IMR-90 (cell line): Measurements from ENCODE around the gene AKR1C2. TPM values are rescaled to one million over a fixed set of nuclear protein-coding genes. Genes with fewer than 3 reads are reported as not detected.

ENCODE experiments used
- ATAC-seq: fragments of 200-7000 bp; cut with Tn5 transposase; 2 replicates; pipeline ENCODE4 v1.9.1; 2020; ENCODE audit warnings: low read depth, mild to moderate bottlenecking, moderate library complexity
- BruUV-seq: library from RNA; stranded (reverse); fragments of 400-500 nt; replicated peaks from 2 replicates; lab custom pipeline; 2021; lab: Mats Ljungman, UMichigan
- CTCF ChIA-PET: fragments of 300-600 bp; formaldehyde crosslinking; extraction: SDS; loops from one replicate; lab custom pipeline; 2021; ENCODE audit warnings: antibody characterized with exemption; lab: Yijun Ruan, JAX
- POLR2A ChIA-PET: fragments of 300-600 bp; sonication (Branson Sonifier 250); formaldehyde crosslinking; loops from one replicate; lab custom pipeline; 2022; ENCODE audit warnings: antibody characterized with exemption; ENCODE audit not compliant: unreplicated experiment; lab: Charles Lee
- DNase-seq: peaks from one replicate; pipeline ENCODE4 v3.0.0; 2013
- H2AFZ ChIP-seq: replicated peaks from 2 replicates; pipeline ENCODE3; 2013; ENCODE audit warnings: low read length, mild to moderate bottlenecking; ENCODE audit not compliant: poor library complexity
- H2AK5ac ChIP-seq: 2 replicates; pipeline ENCODE4 v1.6.1; 2013; ENCODE audit warnings: low read depth, low read length, inconsistent platforms
- H2AK9ac ChIP-seq: replicated peaks from 2 replicates; pipeline ENCODE3; 2013; ENCODE audit warnings: mild to moderate bottlenecking, low read depth, low read length, moderate library complexity; ENCODE audit not compliant: poor library complexity
- H2BK120ac ChIP-seq: 2 replicates; pipeline ENCODE4 v1.6.1; 2013; ENCODE audit warnings: low read depth, low read length, inconsistent platforms
- H2BK15ac ChIP-seq: 3 replicates; pipeline ENCODE4 v1.6.1; 2013; ENCODE audit warnings: low read depth, low read length, inconsistent platforms
- H2BK20ac ChIP-seq: 2 replicates; pipeline ENCODE4 v1.6.1; 2013; ENCODE audit warnings: low read depth, mild to moderate bottlenecking, inconsistent platforms, low read length, moderate library complexity
- H2BK5ac ChIP-seq: 2 replicates; pipeline ENCODE4 v1.6.1; 2013; ENCODE audit warnings: mild to moderate bottlenecking, low read depth, low read length, inconsistent platforms; ENCODE audit not compliant: poor library complexity, severe bottlenecking
- H3K14ac ChIP-seq: replicated peaks from 2 replicates; pipeline ENCODE4 v1.6.1; 2013; ENCODE audit warnings: low read depth, low read length, inconsistent platforms
- H3K18ac ChIP-seq: 2 replicates; pipeline ENCODE4 v1.6.1; 2013; ENCODE audit warnings: low read depth, low read length, control low read depth
- H3K23ac ChIP-seq: 2 replicates; pipeline ENCODE4 v1.6.1; 2013; ENCODE audit warnings: low read depth, low read length, inconsistent platforms
- H3K27ac ChIP-seq: 2 replicates; pipeline ENCODE4 v1.5.1; 2013; ENCODE audit warnings: mild to moderate bottlenecking, control low read depth, low read length; ENCODE audit not compliant: insufficient read depth
- H3K27me3 ChIP-seq: 2 replicates; pipeline ENCODE4 v1.6.1; 2013; ENCODE audit warnings: low read length; ENCODE audit not compliant: control insufficient read depth, insufficient read depth
- H3K36me3 ChIP-seq: 2 replicates; pipeline ENCODE4 v1.6.1; 2013; ENCODE audit warnings: low read length, mixed read lengths; ENCODE audit not compliant: control insufficient read depth, insufficient read depth
- H3K4ac ChIP-seq: 2 replicates; pipeline ENCODE4 v1.6.1; 2013; ENCODE audit warnings: low read depth, low read length, inconsistent platforms
- H3K4me1 ChIP-seq: 2 replicates; pipeline ENCODE4 v1.6.1; 2013; ENCODE audit warnings: low read length, mixed read lengths; ENCODE audit not compliant: control insufficient read depth, insufficient read depth
- H3K4me2 ChIP-seq: 2 replicates; pipeline ENCODE4 v1.6.1; 2013; ENCODE audit warnings: low read depth, mild to moderate bottlenecking, control low read depth, low read length, moderate library complexity
- H3K4me3 ChIP-seq: 2 replicates; pipeline ENCODE4 v1.5.1; 2013; ENCODE audit warnings: low read depth, mild to moderate bottlenecking, control low read depth, low read length, moderate library complexity; ENCODE audit not compliant: insufficient read depth
- H3K56ac ChIP-seq: 2 replicates; pipeline ENCODE4 v1.6.1; 2013; ENCODE audit warnings: low read length, inconsistent platforms; ENCODE audit not compliant: insufficient read depth; ENCODE audit errors: extremely low read depth
- H3K79me1 ChIP-seq, 2 experiments: 2 replicates each; pipeline ENCODE4 v1.6.1; 2013; ENCODE audit warnings: low read length in 2 of 2, inconsistent platforms in 1 of 2, low read depth in 1 of 2
- H3K9ac ChIP-seq: 2 replicates; pipeline ENCODE4 v1.6.1; 2013; ENCODE audit warnings: low read depth, low read length, control low read depth
- H3K9me1 ChIP-seq: 2 replicates; pipeline ENCODE4 v1.6.1; 2013; ENCODE audit warnings: low read length, inconsistent platforms; ENCODE audit not compliant: insufficient read depth
- H3K9me3 ChIP-seq: 2 replicates; pipeline ENCODE4 v1.6.1; 2013; ENCODE audit warnings: low read length; ENCODE audit not compliant: control insufficient read depth, insufficient read depth
- H4K20me1 ChIP-seq: 2 replicates; pipeline ENCODE4 v1.6.1; 2013; ENCODE audit warnings: low read length, inconsistent platforms; ENCODE audit not compliant: insufficient read depth
- H4K5ac ChIP-seq: 2 replicates; pipeline ENCODE4 v1.6.1; 2013; ENCODE audit warnings: mild to moderate bottlenecking, low read depth, low read length, control low read depth
- H4K8ac ChIP-seq, 2 experiments: 2 replicates each; pipeline ENCODE4 v1.6.1; 2013; ENCODE audit warnings: low read depth in 2 of 2, low read length in 2 of 2, control low read depth in 1 of 2, inconsistent platforms in 1 of 2
- H4K91ac ChIP-seq: 2 replicates; pipeline ENCODE4 v1.6.1; 2013; ENCODE audit warnings: low read depth, low read length, inconsistent platforms; ENCODE audit not compliant: insufficient read depth
- BHLHE40 ChIP-seq: fragments of 150-350 bp; IDR thresholded peaks from 2 replicates; pipeline ENCODE4 v1.6.1; 2016; ENCODE audit warnings: mild to moderate bottlenecking, low read depth, low read length
- CEBPB ChIP-seq: IDR thresholded peaks from 2 replicates; pipeline ENCODE4 v1.6.1; 2012; ENCODE audit warnings: low read depth, low read length, improper control_type of control experiment
- CHD1 ChIP-seq: IDR thresholded peaks from 2 replicates; pipeline ENCODE4 v1.6.1; 2012; ENCODE audit warnings: low read depth, low read length, improper control_type of control experiment
- FOS ChIP-seq: fragments of 150-350 bp; IDR thresholded peaks from 2 replicates; pipeline ENCODE4 v1.6.1; 2016; ENCODE audit warnings: low read depth, low read length
- MAFK ChIP-seq: IDR thresholded peaks from 2 replicates; pipeline ENCODE4 v1.6.1; 2012; ENCODE audit warnings: low read depth, low read length, improper control_type of control experiment
- MAZ ChIP-seq: IDR thresholded peaks from 2 replicates; pipeline ENCODE4 v1.6.1; 2012; ENCODE audit warnings: low read depth, mild to moderate bottlenecking, low read length, improper control_type of control experiment, moderate library complexity, borderline replicate concordance
- MXI1 ChIP-seq: IDR thresholded peaks from 2 replicates; pipeline ENCODE4 v1.6.1; 2012; ENCODE audit warnings: low read depth, mild to moderate bottlenecking, low read length, moderate library complexity, borderline replicate concordance
- NFE2L2 ChIP-seq: fragments of 150-350 bp; IDR thresholded peaks from 2 replicates; pipeline ENCODE4 v1.6.1; 2016; ENCODE audit warnings: low read depth, mild to moderate bottlenecking, low read length
- POLR2A ChIP-seq: IDR thresholded peaks from 2 replicates; pipeline ENCODE4 v1.6.1; 2012; ENCODE audit warnings: mild to moderate bottlenecking, low read depth, low read length
- RAD21 ChIP-seq: IDR thresholded peaks from 2 replicates; pipeline ENCODE4 v1.6.1; 2012; ENCODE audit warnings: low read length, improper control_type of control experiment
- RCOR1 ChIP-seq: IDR thresholded peaks from 2 replicates; pipeline ENCODE4 v1.6.1; 2012; ENCODE audit warnings: mild to moderate bottlenecking, low read length, improper control_type of control experiment; ENCODE audit not compliant: insufficient replicate concordance
- RFX5 ChIP-seq: IDR thresholded peaks from 2 replicates; pipeline ENCODE4 v1.8.0; 2012; ENCODE audit warnings: low read depth, mild to moderate bottlenecking, low read length, moderate library complexity
- SMC3 ChIP-seq: fragments of 150-350 bp; IDR thresholded peaks from 2 replicates; pipeline ENCODE4 v1.6.1; 2016; ENCODE audit warnings: low read depth, mild to moderate bottlenecking, antibody characterized with exemption, low read length, moderate library complexity
- WGBS, 2 experiments: methylation state at CpG; one replicate each; pipeline versions ENCODE4 v1.1.5 to v1.1.7; 2013; ENCODE audit warnings: missing lambda C conversion rate in 2 of 2; ENCODE audit not compliant: insufficient read length in 1 of 2; ENCODE audit errors: extremely low coverage in 2 of 2; 5-methylcytosine and 5-hydroxymethylcytosine counted together
- dilution Hi-C: fragments of 300-500 bp; cut with HindIII; formaldehyde crosslinking; loops from one replicate; pipeline ENCODE4 v1.14.3; 2018; ENCODE audit warnings: low sequenced_read_pairs; ENCODE audit not compliant: unreplicated experiment
- in situ Hi-C: fragments of 300-500 bp; cut with MboI; formaldehyde crosslinking; loops from 3 replicates; pipeline ENCODE4 v1.14.3; 2019; ENCODE audit warnings: low sequenced_read_pairs, inconsistent platforms, mixed read lengths
- intact Hi-C: fragments of 100-400 bp; cut with micrococcal nuclease; formaldehyde crosslinking; loops from 2 replicates; pipeline ENCODE4 v1.10.0; 2022
- polyA plus RNA-seq, 3 experiments: library from polyadenylated mRNA; depleted of rRNA; stranded (reverse); fragments of >200 nt; gene quantifications; 2 replicates each; pipeline ENCODE4 v1.2.3, GENCODE V29; 2012; ENCODE audit warnings: low replicate concordance in 1 of 3
- total RNA-seq: library from RNA; depleted of rRNA; stranded (reverse); fragments of >200 nt; gene quantifications from 2 replicates; pipeline ENCODE4 v1.2.3, GENCODE V29; 2012
- TF ChIP-seq, protein P1 (sequence below): conservative IDR thresholded peaks from 2 replicates; pipeline ENCODE4 v1.5.1; 2012; ENCODE audit warnings: mild to moderate bottlenecking, low read depth, low read length, improper control_type of control experiment
- TF ChIP-seq, protein P2 (sequence below): fragments of 150-350 bp; IDR thresholded peaks from 2 replicates; pipeline ENCODE4 v1.6.1; 2016; ENCODE audit warnings: low read depth, mild to moderate bottlenecking, low read length, moderate library complexity, borderline replicate concordance
- TF ChIP-seq, protein P3 (sequence below): fragments of 150-350 bp; IDR thresholded peaks from 2 replicates; pipeline ENCODE4 v1.6.1; 2017; ENCODE audit warnings: mild to moderate bottlenecking, antibody characterized with exemption, low read length, low read depth

AKR1C2 gene
- total and polyA plus RNA-seq, 2 of the 4 experiments (the other 2 are of a cell fraction): 0.36 to 1.0 TPM

DNA sequence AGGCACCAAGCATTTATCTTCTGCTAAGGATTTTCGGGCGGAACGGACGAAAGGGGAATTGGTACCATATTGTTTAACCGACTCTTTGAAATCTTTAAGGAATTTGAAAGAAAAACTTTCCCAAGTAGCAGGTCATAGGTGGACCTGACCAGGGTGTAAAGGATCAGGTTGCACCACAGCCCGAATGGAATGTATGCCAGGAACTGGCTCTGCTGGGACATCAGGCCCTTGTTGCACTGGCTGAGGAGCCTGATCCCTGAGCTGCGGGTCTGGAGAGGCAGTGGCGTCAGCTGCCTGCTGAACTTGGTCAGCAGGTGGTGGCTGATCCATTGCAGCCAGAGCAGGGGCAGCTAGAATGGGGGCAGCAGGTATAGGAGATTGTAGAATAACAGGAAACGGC is 41.4 kb upstream of the AKR1C2 start:
- Histone ChIP-seq H2AFZ (no peak overlapping the region), H2BK120ac (no peak overlapping the region), H3K18ac (no peak overlapping the region), H2BK5ac (no peak overlapping the region), H3K79me1 (no peaks in the 10 kb centered on the region), H3K9ac (no peak overlapping the region), H4K20me1 (no peaks in the 10 kb centered on the region), H3K36me3 (no peaks in the 10 kb centered on the region), H3K4me3 (no peak overlapping the region), H3K9me3 (no peaks in the 10 kb centered on the region), H4K91ac (no peak overlapping the region), H3K23ac (no peak overlapping the region), H3K27me3 (no peaks in the 10 kb centered on the region), H2AK9ac (no peak overlapping the region), H3K4ac (no peak overlapping the region), H4K5ac (no peak overlapping the region), H2AK5ac (no peak overlapping the region), H3K4me1 (no peaks in the 10 kb centered on the region), H3K56ac (no peak overlapping the region), H4K8ac (no peak overlapping the region), H3K14ac (no peak overlapping the region), H2BK15ac (no peak overlapping the region), H3K9me1 (no peaks in the 10 kb centered on the region), H3K4me2 (no peak overlapping the region), H3K27ac (no peak overlapping the region), H2BK20ac (no peak overlapping the region)
- TF ChIP-seq CEBPB (no peak), MAZ (no peak), RFX5 (no peak), POLR2A (no peak), MAFK (no peak), SMC3 (no peak), BHLHE40 (no peak), MXI1 (no peak), NFE2L2 (no peak), RCOR1 (no peak), RAD21 (no peak), CHD1 (no peak), FOS (no peak)
- TF ChIP-seq, protein P1, sequence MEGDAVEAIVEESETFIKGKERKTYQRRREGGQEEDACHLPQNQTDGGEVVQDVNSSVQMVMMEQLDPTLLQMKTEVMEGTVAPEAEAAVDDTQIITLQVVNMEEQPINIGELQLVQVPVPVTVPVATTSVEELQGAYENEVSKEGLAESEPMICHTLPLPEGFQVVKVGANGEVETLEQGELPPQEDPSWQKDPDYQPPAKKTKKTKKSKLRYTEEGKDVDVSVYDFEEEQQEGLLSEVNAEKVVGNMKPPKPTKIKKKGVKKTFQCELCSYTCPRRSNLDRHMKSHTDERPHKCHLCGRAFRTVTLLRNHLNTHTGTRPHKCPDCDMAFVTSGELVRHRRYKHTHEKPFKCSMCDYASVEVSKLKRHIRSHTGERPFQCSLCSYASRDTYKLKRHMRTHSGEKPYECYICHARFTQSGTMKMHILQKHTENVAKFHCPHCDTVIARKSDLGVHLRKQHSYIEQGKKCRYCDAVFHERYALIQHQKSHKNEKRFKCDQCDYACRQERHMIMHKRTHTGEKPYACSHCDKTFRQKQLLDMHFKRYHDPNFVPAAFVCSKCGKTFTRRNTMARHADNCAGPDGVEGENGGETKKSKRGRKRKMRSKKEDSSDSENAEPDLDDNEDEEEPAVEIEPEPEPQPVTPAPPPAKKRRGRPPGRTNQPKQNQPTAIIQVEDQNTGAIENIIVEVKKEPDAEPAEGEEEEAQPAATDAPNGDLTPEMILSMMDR: no peak
- TF ChIP-seq, protein P2, sequence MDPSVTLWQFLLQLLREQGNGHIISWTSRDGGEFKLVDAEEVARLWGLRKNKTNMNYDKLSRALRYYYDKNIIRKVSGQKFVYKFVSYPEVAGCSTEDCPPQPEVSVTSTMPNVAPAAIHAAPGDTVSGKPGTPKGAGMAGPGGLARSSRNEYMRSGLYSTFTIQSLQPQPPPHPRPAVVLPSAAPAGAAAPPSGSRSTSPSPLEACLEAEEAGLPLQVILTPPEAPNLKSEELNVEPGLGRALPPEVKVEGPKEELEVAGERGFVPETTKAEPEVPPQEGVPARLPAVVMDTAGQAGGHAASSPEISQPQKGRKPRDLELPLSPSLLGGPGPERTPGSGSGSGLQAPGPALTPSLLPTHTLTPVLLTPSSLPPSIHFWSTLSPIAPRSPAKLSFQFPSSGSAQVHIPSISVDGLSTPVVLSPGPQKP: no peak
- TF ChIP-seq, protein P3, sequence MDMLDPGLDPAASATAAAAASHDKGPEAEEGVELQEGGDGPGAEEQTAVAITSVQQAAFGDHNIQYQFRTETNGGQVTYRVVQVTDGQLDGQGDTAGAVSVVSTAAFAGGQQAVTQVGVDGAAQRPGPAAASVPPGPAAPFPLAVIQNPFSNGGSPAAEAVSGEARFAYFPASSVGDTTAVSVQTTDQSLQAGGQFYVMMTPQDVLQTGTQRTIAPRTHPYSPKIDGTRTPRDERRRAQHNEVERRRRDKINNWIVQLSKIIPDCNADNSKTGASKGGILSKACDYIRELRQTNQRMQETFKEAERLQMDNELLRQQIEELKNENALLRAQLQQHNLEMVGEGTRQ: no peak
- no peak for DNase-seq
- in situ Hi-C loops: no loop called here
- ChIA-PET CTCF (no interaction called here), POLR2A (no interaction called here)
- ATAC-seq: no peak
- 85% methylated on average over 9 of the region's 9 CpGs; no CpG with 5 or more reads in 1 of the 2 experiments for WGBS, 2 experiments
- BruUV-seq: no TSS peak
- dilution Hi-C loops: no loop called here
- intact Hi-C loops: no loop called here
